Activated CD4-positive, CD25-positive, alpha-beta regulatory T cell treated with anti-CD3 and anti-CD28 coated beads, Interleukin-2, amount 50 U/mL, for 24 hours (primary cell): ENCODE results near the gene EXOC2.
"Not testable (repeated sequence)": the region's sequence is repeated elsewhere in the genome, so short reads cannot be mapped to it uniquely, and the experiment has no call there.

Experiments
- ATAC-seq, 2 donors: fragments of 150-1000 bp; cut with Tn5 transposase; one replicate each; pipeline ENCODE4 v1.10.0; 2021; ENCODE audit warnings: mild to moderate bottlenecking in 1 of 2, moderate library complexity in 1 of 2

Gene EXOC2

DNA sequence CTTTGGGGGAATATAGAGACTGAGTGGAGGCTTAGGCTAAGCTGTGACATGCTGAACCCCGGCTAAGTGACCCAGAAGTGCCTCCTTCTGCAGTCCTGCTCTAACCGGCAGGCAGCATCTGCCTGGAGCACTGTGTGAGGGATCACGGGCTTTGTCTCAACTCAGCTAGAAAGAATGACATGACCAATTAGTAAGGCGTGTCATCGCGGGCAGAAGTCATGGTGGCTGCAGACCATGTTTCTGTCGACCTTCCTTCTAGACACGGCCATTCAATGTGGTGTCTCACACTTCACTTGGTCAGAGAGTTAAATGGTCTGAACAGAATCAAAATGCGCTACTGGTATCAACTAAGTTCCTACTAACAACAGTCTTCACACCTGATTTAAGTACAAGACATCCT is 71.0 kb downstream of the EXOC2 start:
- no peak for ATAC-seq

DNA sequence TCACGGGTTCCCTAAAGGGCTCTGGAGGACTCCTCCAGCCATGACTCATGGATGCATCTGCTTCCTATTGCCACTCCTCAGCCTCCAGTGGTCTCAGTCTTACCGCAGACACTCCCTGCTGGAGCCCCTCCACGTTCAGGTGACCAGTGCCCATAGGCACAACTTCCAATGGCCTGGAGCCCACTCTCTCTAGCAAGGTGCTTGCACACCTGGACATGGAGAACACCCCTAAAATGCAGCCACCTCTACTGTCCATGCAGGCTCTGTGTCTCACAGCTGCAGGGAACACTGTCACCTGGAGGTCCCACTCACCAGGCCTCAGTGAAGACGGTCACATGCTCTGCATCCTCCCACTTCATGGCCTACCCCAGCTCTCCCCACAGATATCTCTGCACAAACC is 72.0 kb downstream of the EXOC2 start:
- ATAC-seq: no peak

DNA sequence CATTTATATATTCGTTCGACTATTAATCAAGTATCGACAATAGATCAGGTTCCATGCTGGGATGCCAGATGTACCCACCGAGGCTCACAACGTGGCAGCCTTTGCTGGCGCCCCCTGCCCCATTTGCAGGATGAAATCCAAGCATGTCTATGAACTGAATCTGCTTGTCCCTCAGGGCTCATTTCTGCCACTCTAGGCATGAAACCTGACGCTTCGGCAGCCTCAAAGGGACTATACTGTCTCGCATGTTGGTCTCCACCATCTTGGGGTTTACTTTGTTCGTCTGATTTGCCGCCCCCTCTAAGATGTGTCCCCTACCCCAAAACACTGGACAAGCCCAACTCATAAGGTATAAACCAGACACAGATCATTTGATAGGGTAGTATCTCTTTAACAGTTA is 72.8 kb downstream of the EXOC2 start:
- ATAC-seq: no peak

DNA sequence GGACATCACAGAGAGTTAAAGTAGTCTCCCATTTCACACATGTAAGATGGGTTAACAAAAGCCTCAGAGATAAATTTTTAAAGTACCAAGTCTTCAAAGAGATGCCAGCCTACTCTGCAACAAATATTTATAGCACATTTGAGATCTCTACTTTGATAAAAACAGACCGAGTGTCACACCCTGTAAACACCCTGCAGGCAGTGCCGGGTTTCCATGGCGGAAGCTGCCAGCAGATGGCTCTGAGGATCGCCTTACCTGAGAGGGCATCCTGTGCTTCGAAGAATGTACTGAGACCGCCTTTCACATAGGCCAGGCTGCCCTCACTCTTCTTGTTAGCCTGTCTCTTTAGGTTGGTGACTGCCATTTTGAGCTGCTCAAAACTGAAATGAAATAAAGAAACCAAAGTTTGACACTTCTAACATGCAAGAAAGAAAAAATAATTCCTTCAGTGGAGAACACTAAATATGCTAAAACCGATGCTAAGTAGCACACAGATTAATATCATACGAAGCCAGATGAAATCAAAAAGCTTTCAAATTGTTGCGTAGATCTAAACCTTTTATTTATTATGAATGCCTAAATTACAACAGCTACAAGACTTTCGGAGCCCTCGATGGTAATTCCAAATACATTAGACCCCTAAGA is 75.4 kb downstream of the EXOC2 start:
- ATAC-seq: peak; percentile 41 to 44

DNA sequence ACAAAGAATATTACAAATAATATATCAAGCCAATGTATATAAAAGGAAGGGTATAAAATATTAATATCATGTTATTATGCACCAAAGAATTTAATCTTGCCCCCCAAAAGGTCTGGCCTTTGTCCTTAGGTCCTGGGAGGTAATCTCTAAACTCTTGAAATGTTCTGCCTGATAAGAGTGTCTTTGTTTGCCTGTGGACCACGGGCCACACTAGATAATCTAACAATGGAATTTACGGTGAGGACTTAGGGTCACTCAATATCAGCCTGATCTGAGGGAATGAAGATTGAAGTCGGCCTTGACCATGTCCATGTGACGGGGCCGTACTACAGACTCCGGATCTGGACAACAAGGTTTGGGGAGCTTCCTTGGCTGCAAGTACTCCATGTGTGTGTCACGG is 79.0 kb downstream of the EXOC2 start:
- no peak for ATAC-seq

DNA sequence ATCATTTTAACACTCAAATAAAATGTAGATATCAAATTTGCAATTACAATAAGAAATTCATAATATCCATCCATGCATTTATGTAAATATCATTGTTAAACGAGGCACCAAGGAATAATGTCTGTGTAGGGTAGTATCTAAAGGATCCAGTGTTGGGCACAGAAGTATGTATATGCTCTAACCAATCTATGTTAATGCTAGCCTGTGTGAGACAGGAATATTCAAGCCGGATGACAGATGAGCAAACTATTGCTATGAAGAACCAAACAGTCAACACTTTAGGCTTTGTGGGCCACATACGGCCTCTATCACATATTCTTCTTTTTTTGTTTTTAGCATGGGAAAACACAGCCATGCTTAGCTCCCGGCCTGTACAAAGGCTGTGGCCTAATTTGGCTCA is 81.0 kb downstream of the EXOC2 start:
- no peak for ATAC-seq

- ATAC-seq: no peak
These were observed 82.1 kb downstream of the EXOC2 start for GRCh38 chr6:610882-611281.

GRCh38 chr6:609905-610304 is 83.0 kb downstream of the EXOC2 start:
- no peak for ATAC-seq

DNA sequence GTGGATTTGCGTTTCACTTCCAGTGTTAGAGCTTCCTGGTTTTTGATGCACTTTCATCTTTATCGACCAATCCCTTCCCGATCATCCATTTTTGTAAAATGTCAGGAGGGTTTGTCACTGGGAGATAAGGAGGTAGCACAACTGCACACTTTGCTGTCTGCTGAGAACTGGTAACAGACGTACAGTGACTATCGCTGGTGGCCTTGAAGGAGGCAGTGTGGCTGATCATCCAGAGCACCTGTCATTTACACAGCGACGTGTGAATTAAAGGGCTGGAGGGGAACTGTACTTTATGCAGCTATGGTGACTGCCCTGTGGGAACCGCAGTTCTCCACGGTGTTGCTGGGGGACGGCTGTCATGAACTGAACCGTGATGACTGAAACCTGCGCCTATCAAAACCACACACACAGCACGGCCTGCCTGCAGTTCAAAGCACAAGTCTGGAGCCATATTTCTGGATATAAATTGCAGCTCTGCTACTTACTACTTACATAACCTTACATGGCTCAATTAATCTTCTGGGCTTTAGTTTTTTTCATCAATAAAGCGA is 86.0 kb downstream of the EXOC2 start:
- ATAC-seq: no peak

GRCh38 chr6:605895-606294 is 87.0 kb downstream of the EXOC2 start:
- ATAC-seq: not testable (repeated sequence)

- no peak for ATAC-seq
These were observed 88.4 kb downstream of the EXOC2 start for GRCh38 chr6:604579-604978.

- ATAC-seq: no peak
These were observed 89.7 kb downstream of the EXOC2 start for GRCh38 chr6:603265-603664.

- ATAC-seq: no peak
These were observed 93.1 kb downstream of the EXOC2 start for GRCh38 chr6:599576-600448.

DNA sequence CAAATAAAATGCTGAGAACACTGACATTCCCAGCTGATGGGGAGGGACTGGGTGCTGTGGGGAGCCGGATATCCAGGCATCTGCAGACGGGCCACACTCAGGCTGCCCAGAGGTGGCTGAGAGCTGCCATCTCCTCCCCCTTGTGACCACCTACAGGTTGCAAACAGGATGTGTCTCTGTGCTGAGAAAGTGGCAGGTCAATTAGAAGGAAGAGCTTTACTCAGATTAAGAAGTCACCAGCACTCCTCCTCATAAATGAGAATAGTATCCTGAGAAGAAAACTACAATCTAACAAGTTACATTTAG is 99.1 kb downstream of the EXOC2 start:
- ATAC-seq: no peak

DNA sequence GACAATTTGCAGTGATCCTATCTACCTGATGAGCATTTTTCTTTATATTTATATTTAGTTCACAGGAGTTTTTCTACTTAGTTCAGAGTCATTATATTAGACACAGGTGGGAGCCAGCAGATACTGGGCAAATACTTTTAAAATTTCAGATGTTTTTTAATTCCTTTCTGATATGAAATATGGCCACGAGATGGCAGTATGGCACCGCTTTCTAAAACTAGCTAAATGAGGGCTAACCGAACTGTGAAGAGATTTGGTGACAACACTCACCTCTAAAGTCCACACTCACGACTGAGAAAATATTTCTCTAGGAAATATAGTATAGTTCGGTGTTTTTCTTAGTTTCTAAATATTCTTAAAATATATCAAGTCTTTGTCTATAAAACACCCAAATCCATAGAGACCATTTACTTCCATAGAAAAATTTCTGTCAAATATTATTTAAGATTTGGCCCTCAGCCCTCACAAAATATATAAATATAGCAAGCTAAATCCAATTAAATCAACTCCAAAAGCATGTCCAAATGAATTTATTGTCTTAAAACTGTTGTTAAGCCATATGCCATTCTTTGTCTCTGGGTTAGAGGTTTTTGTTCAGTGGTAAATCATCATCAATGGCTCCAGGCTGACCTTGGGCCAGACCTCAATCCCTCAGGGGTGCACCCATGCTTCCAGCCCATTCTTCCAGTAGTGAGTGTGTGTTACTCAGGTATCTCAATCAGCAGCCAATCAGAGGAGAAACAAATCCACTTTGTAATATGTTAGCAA is 99.6 kb downstream of the EXOC2 start:
- ATAC-seq: peak; percentile 48 to 53

GRCh38 chr6:589090-589489 is 103.8 kb downstream of the EXOC2 start:
- ATAC-seq: no peak

- ATAC-seq: no peak
These were observed 106.4 kb downstream of the EXOC2 start for GRCh38 chr6:586553-586952.

DNA sequence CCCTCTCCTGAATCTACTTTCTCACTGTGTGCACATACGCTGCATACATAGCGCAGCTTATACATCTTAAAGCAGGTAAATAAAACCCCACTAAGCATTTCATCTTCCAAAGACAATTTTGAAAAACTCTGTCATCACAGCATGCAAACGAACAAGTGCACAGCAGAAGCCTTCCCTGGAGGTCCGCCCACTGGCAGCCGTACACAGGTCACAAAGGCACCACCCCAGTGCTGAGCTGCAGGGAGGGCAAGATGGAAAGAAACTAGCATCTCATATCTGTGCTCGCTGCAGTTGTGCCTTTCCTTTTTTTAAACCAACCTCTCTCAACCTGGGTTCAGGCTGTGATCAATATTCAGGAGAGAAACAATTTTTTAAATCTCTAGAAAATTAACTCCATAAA is 109.3 kb downstream of the EXOC2 start:
- no peak for ATAC-seq

DNA sequence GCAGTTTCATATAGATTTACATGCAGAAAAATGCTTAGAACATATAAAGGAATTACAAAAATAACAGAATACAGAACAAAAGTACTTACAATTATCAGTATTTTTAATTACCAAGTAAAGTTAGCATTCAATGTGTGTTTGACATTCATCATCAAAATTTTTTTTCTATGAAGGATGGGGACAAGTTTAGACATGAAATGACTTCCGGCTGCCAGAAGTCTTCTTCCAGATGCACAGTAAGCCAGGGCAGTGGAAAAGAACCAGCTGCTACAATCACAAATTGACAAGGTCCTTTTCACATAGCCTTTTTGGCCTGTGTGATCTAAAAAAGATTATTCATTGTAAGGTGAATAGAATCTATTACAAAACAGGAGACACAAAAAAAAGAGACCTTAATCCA is 109.8 kb downstream of the EXOC2 start:
- ATAC-seq: no peak

- ATAC-seq: no peak
These were observed 110.6 kb downstream of the EXOC2 start for GRCh38 chr6:582370-582769.

GRCh38 chr6:579339-579738 is 113.6 kb downstream of the EXOC2 start:
- no peak for ATAC-seq

DNA sequence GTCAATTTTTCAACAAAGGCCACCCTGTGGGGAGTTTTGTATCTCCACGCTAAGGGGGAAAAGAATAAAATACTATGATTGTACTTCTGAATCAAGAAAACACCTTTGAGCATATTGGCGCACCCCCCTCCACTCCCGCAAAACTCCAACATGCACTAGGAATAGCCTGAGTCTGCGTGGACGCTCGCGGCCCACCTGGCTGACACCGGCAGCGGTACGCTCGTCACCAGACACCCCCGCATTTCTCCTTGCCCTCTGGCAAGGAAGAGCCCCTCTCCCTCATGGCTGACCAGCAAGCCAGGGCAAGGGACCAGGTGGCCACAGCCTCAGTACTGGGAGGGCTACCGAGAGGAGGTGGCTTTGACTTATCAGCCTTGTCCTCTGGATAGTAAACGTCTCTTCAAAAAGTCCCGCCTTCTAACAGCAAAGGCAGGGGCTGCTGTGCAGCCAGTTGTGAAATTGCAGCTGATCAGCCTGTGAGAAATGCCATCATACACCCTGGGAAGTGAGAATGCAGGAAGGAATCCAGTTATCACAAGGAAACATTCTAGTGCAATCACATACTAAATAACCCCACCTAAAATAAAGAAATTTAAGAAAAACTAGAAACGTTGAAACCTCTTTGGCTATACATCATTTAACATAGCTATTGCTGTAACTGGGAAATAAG is 120.2 kb downstream of the EXOC2 start:
- ATAC-seq: no peak

GRCh38 chr6:571892-572291 is 121.0 kb downstream of the EXOC2 start:
- ATAC-seq: no peak
